Measurements from ENCODE around the gene TREML2. TPM values are rescaled to one million over a fixed set of nuclear protein-coding genes. Genes with fewer than 3 reads are reported as not detected.

Gene TREML2
- total and polyA plus RNA-seq, 4 donors: 0.06 to 4.4 (median 1.0) TPM

DNA sequence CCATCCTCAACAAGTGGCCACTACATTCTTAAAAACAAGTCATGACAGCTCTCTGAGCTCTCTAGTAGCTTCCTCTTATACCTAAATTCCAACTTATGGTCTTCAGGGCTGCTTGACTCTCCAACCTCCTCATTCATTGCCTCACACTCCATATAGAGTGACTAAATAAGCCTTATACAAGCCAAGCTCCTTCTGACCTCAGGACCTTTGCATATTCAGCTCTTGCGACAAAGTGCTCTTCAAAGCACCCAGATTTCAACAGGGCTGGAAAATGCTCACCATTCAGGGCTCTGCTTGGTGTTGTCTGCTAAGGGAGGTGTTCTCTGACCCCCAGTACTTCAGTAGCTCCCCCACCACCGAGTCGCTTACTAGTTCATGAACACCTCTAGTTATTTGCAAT is 3.7 kb downstream of the TREML2 start:
- no peak for ATAC-seq (ENCODE audit: insufficient read depth, low FRiP score)
- no peak overlapping the region for H3K27ac ChIP-seq (ENCODE audit: low read depth in 1 of 2, low read length in 1 of 2)
- WGBS, 2 donors: 93 to 97% methylated on average over 3 of the region's 3 CpGs

DNA sequence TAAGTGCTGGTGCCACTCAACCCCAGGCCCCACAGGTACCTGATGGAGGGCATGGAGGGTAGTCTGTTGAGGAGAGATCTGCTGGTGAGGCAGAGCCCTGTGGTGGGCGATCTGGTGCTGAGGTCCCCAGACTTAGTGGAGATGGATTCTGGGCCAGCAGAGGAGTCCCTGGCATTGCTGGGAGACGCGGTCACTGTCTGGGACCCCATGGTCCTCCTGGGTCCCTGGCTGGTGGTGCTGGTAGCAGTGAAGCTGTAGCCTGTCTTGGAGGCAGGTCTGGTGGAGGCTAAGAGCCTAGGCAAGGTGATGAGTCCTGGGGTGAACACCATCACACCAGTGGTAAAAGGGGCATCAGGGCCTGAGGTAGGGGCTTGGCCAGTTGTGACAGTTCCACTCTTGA is 6.6 kb downstream of the TREML2 start:
- Histone ChIP-seq H3K27ac (ENCODE audit: low read depth in 1 of 2, low read length in 1 of 2) (no peak overlapping the region), H3K4me3 (no peak overlapping the region), H3K27me3 (ENCODE audit: control insufficient read depth in 3 of 3, insufficient read depth in 3 of 3, low read length in 2 of 3) (peaks cover 0 to 19% (median 0%) of the 10 kb centered on the region in 3 donors), H3K4me1 (ENCODE audit: control insufficient read depth in 5 of 5, insufficient read depth in 5 of 5, low read length in 5 of 5) (no peaks in the 10 kb centered on the region), H3K9me3 (ENCODE audit: control insufficient read depth in 4 of 4, insufficient read depth in 3 of 4, low read length in 3 of 4) (peaks cover 0 to 15% (median 0%) of the 10 kb centered on the region in 4 donors), H3K9ac (ENCODE audit: insufficient read depth in 1 of 2, low read length in 2 of 2) (no peak overlapping the region), H3K36me3 (ENCODE audit: control insufficient read depth in 4 of 4, insufficient read depth in 4 of 4, low read length in 4 of 4) (no peaks in the 10 kb centered on the region)
- TF ChIP-seq, protein P1, sequence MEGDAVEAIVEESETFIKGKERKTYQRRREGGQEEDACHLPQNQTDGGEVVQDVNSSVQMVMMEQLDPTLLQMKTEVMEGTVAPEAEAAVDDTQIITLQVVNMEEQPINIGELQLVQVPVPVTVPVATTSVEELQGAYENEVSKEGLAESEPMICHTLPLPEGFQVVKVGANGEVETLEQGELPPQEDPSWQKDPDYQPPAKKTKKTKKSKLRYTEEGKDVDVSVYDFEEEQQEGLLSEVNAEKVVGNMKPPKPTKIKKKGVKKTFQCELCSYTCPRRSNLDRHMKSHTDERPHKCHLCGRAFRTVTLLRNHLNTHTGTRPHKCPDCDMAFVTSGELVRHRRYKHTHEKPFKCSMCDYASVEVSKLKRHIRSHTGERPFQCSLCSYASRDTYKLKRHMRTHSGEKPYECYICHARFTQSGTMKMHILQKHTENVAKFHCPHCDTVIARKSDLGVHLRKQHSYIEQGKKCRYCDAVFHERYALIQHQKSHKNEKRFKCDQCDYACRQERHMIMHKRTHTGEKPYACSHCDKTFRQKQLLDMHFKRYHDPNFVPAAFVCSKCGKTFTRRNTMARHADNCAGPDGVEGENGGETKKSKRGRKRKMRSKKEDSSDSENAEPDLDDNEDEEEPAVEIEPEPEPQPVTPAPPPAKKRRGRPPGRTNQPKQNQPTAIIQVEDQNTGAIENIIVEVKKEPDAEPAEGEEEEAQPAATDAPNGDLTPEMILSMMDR (IDR thresholded peaks at IDR 0.05; ENCODE audit: control extremely low read depth, extremely low read depth): no peak
- DNase-seq (no peak), ATAC-seq (ENCODE audit: insufficient read depth, low FRiP score) (no peak)
- WGBS, 2 donors: 94 to 97% methylated on average over 3 of the region's 3 CpGs

More for the DNA sequence above, 3.7 kb downstream of the TREML2 start:
- Histone ChIP-seq H3K9ac (ENCODE audit: insufficient read depth in 1 of 2, low read length in 2 of 2) (no peak overlapping the region), H3K27me3 (ENCODE audit: control insufficient read depth in 3 of 3, insufficient read depth in 3 of 3, low read length in 2 of 3) (peaks cover 0 to 19% (median 0%) of the 10 kb centered on the region in 3 donors), H3K4me1 (ENCODE audit: control insufficient read depth in 5 of 5, insufficient read depth in 5 of 5, low read length in 5 of 5) (peaks cover 0 to 2% (median 0%) of the 10 kb centered on the region in 5 donors), H3K36me3 (ENCODE audit: control insufficient read depth in 4 of 4, insufficient read depth in 4 of 4, low read length in 4 of 4) (no peaks in the 10 kb centered on the region), H3K9me3 (ENCODE audit: control insufficient read depth in 4 of 4, insufficient read depth in 3 of 4, low read length in 3 of 4) (no peaks in the 10 kb centered on the region), H3K4me3 (no peak overlapping the region)
- no peak for DNase-seq
- TF ChIP-seq, protein P1 (IDR thresholded peaks at IDR 0.05; ENCODE audit: control extremely low read depth, extremely low read depth): no peak

DNA sequence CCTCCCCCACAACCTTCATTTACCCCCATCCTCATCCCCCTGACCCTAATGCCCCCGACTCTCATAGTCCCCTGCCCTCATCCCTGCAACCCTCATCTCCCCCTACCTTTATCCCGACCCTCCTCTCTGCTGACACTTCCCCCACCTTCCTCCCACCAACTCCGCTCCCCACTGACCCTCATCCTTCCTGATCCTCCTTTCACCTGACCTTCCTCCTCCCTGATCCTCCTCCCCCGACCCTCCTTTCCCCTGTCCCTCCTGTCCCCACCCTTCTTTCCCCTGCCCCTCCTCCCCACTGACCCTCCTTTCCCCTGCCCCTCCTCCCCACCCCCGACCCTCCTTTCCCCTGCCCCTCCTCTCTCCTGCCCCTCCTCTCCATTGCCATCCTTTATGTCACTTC is 7.1 kb downstream of the TREML2 start:
- no peak for ATAC-seq (ENCODE audit: insufficient read depth, low FRiP score)
- 55 to 73% methylated on average over 5 of the region's 5 CpGs for WGBS, 2 donors

More for the DNA sequence above, 7.1 kb downstream of the TREML2 start:
- no peaks in the 10 kb centered on the region for H3K36me3 ChIP-seq (ENCODE audit: control insufficient read depth in 4 of 4, insufficient read depth in 4 of 4, low read length in 4 of 4)
- H3K4me1 ChIP-seq (ENCODE audit: control insufficient read depth in 5 of 5, insufficient read depth in 5 of 5, low read length in 5 of 5): no peaks in the 10 kb centered on the region
- no peak overlapping the region for H3K27ac ChIP-seq (ENCODE audit: low read depth in 1 of 2, low read length in 1 of 2)
- TF ChIP-seq, protein P1 (IDR thresholded peaks at IDR 0.05; ENCODE audit: control extremely low read depth, extremely low read depth): no peak
- H3K9me3 ChIP-seq (ENCODE audit: control insufficient read depth in 4 of 4, insufficient read depth in 3 of 4, low read length in 3 of 4): peaks cover 0 to 15% (median 0%) of the 10 kb centered on the region in 4 donors
- DNase-seq: no peak
- no peak overlapping the region for H3K9ac ChIP-seq (ENCODE audit: insufficient read depth in 1 of 2, low read length in 2 of 2)
- H3K27me3 ChIP-seq (ENCODE audit: control insufficient read depth in 3 of 3, insufficient read depth in 3 of 3, low read length in 2 of 3): peaks cover 0 to 19% (median 0%) of the 10 kb centered on the region in 3 donors
- no peak overlapping the region for H3K4me3 ChIP-seq

Data from lung (tissue), 12 donors.